B cell (primary cell): ENCODE data around the gene GPR173. TPM values are rescaled to one million over a fixed set of nuclear protein-coding genes. Genes with fewer than 3 reads are reported as not detected.

ENCODE experiments used
- ATAC-seq: fragments of 200-7000 bp; cut with Tn5 transposase; one replicate; pipeline ENCODE4 v1.10.0; 2021; ENCODE audit warnings: low read depth, mild to moderate bottlenecking, moderate number of reproducible peaks, moderate library complexity
- CTCF ChIA-PET: fragments of 350-600 bp; sonication (Branson Sonifier 250); formaldehyde crosslinking; loops from one replicate; lab custom pipeline; 2021; ENCODE audit warnings: antibody characterized with exemption, inconsistent platforms; lab: Charles Lee
- POLR2A ChIA-PET: fragments of 350-600 bp; sonication (Branson Sonifier 250); formaldehyde crosslinking; loops from one replicate; lab custom pipeline; 2021; ENCODE audit warnings: antibody characterized with exemption; lab: Charles Lee
- DNase-seq: peaks from one replicate; pipeline ENCODE4 v3.0.0; 2013
- H2AFZ ChIP-seq: 2 replicates; pipeline ENCODE4 v1.6.1; 2012; ENCODE audit warnings: mild to moderate bottlenecking, low read depth, low read length; ENCODE audit not compliant: insufficient read depth, poor library complexity, severe bottlenecking
- H3K27ac ChIP-seq, 2 donors: 1 replicate in 1 of 2; 2 replicates in 1 of 2; pipeline ENCODE4 v1.5.1; 2012 to 2013; ENCODE audit warnings: low read length in 2 of 2, mild to moderate bottlenecking in 2 of 2, moderate library complexity in 1 of 2
- H3K27me3 ChIP-seq, 4 experiments: fragments of 200-600 bp in 1 of 4; sonication (generic) in 1 of 4; replicated peaks in 1 of 4; 1 replicate in 2 of 4; 2 replicates in 2 of 4; pipeline versions ENCODE4 v1.6.1 to v1.7.0; 2013 to 2016; ENCODE audit warnings: low read length in 3 of 4, mild to moderate bottlenecking in 2 of 4, mixed read lengths in 1 of 4, moderate library complexity in 1 of 4; ENCODE audit not compliant: insufficient read depth in 4 of 4, control insufficient read depth in 3 of 4; ENCODE audit errors: control extremely low read depth in 1 of 4
- H3K36me3 ChIP-seq, 2 experiments: replicated peaks in 1 of 2; 1 replicate in 1 of 2; 2 replicates in 1 of 2; pipeline versions ENCODE4 v1.6.1 to v1.7.1; 2013; ENCODE audit warnings: low read length in 1 of 2; ENCODE audit not compliant: insufficient read depth in 2 of 2, control insufficient read depth in 1 of 2; ENCODE audit errors: control extremely low read depth in 1 of 2, extremely low read depth in 1 of 2
- H3K4me1 ChIP-seq, 2 donors: fragments of 200-600 bp in 1 of 2; sonication (generic) in 1 of 2; 1 replicate in 1 of 2; 2 replicates in 1 of 2; pipeline versions ENCODE4 v1.5.1 to v1.6.1; 2013 to 2017; ENCODE audit warnings: low read length in 2 of 2; ENCODE audit not compliant: control insufficient read depth in 2 of 2, insufficient read depth in 2 of 2
- H3K4me2 ChIP-seq: replicated peaks from 2 replicates; pipeline ENCODE3; 2012; ENCODE audit warnings: mild to moderate bottlenecking, low read depth, low read length; ENCODE audit not compliant: poor library complexity, severe bottlenecking
- H3K4me3 ChIP-seq, 5 experiments: fragments of 200-600 bp in 1 of 5; sonication (generic) in 1 of 5; 1 replicate in 3 of 5; 2 replicates in 2 of 5; pipeline versions ENCODE4 v1.5.1 to v1.7.0; 2011 to 2016; ENCODE audit warnings: low read length in 4 of 5, mild to moderate bottlenecking in 4 of 5, low read depth in 2 of 5, control low read depth in 1 of 5, moderate library complexity in 1 of 5; ENCODE audit not compliant: insufficient read depth in 1 of 5; ENCODE audit errors: control extremely low read depth in 1 of 5, extremely low read depth in 1 of 5
- H3K79me2 ChIP-seq: fragments of 200-600 bp; sonication (generic); one replicate; pipeline ENCODE4 v1.6.0; 2016; ENCODE audit warnings: low read length; ENCODE audit not compliant: control insufficient read depth, insufficient read depth
- H3K9ac ChIP-seq: fragments of 200-600 bp; sonication (generic); 2 replicates; pipeline ENCODE4 v1.6.1; 2017; ENCODE audit warnings: mild to moderate bottlenecking, low read length, moderate library complexity
- H3K9me3 ChIP-seq, 3 donors: one replicate each; pipeline versions ENCODE4 v1.6.1 to v1.7.1; 2013; ENCODE audit warnings: low read length in 2 of 3; ENCODE audit not compliant: control insufficient read depth in 2 of 3, insufficient read depth in 1 of 3; ENCODE audit errors: control extremely low read depth in 1 of 3
- H4K20me1 ChIP-seq: 2 replicates; pipeline ENCODE4 v1.6.0; 2012; ENCODE audit warnings: mild to moderate bottlenecking, low read length; ENCODE audit not compliant: insufficient read depth, control insufficient read depth, poor library complexity, severe bottlenecking
- H3K27ac Mint-ChIP-seq: one replicate; pipeline ENCODE4 v1.8.0; 2021; ENCODE audit warnings: mixed read lengths
- H3K27me3 Mint-ChIP-seq: one replicate; pipeline ENCODE4 v1.8.0; 2021; ENCODE audit warnings: mixed read lengths
- H3K4me1 Mint-ChIP-seq: one replicate; pipeline ENCODE4 v1.8.0; 2021; ENCODE audit warnings: mixed read lengths
- H3K4me3 Mint-ChIP-seq: one replicate; pipeline ENCODE4 v1.8.0; 2021; ENCODE audit warnings: mixed read lengths
- H3K9me3 Mint-ChIP-seq: one replicate; pipeline ENCODE4 v1.8.0; 2022; ENCODE audit warnings: mixed read lengths; ENCODE audit not compliant: insufficient read depth
- CTCF ChIP-seq: fragments of 200-600 bp; IDR thresholded peaks from one replicate; pipeline ENCODE4 v1.8.0; 2022; ENCODE audit warnings: antibody characterized with exemption, mild to moderate bottlenecking
- EZH2 ChIP-seq: IDR thresholded peaks from 2 replicates; pipeline ENCODE4 v1.6.1; 2012; ENCODE audit warnings: borderline replicate concordance, low read depth, mild to moderate bottlenecking, moderate library complexity, low read length; ENCODE audit not compliant: insufficient read depth, poor library complexity, severe bottlenecking
- WGBS: methylation state at CpG from one replicate; pipeline ENCODE4 v1.1.5; 2013; ENCODE audit warnings: missing lambda C conversion rate; ENCODE audit not compliant: insufficient coverage; 5-methylcytosine and 5-hydroxymethylcytosine counted together
- intact Hi-C: fragments of 100-400 bp; cut with micrococcal nuclease; formaldehyde crosslinking; loops from one replicate; pipeline ENCODE4 v1.10.0; 2022
- polyA plus RNA-seq: library from polyadenylated mRNA; depleted of rRNA; stranded (reverse); fragments of >200 nt; gene quantifications from 2 replicates; pipeline ENCODE4 v1.2.3, GENCODE V29; 2012
- total RNA-seq, 2 donors: library from RNA; stranded (reverse); fragments of 120-200 nt in 1 of 2; gene quantifications; 1 replicate in 1 of 2; 2 replicates in 1 of 2; pipeline versions ENCODE4 v1.2.3 to v1.2.4, GENCODE V29; 2013 to 2022

Gene GPR173
- total and polyA plus RNA-seq, 2 donors (not counting 1 experiment from before 2014, with no cell fraction given): 0.12 TPM; not detected in 1

- DNase-seq (no peak), ATAC-seq (no peak)
- Histone ChIP-seq H3K9ac (no peak overlapping the region), H3K27ac (no peak overlapping the region), H3K4me2 (no peak overlapping the region), H3K4me1 (no peaks in the 10 kb centered on the region), H3K79me2 (no peaks in the 10 kb centered on the region), H3K27me3 (peaks cover 0 to 3% (median 0%) of the 10 kb centered on the region in 4 experiments), H2AFZ (no peak overlapping the region), H3K9me3 (no peaks in the 10 kb centered on the region), H3K4me3 (no peak overlapping the region), H3K36me3 (no peaks in the 10 kb centered on the region), H4K20me1 (no peaks in the 10 kb centered on the region)
- Mint-ChIP-seq H3K27ac (no peak overlapping the region), H3K4me3 (no peak overlapping the region), H3K27me3 (peaks cover 3% of the 10 kb centered on the region), H3K4me1 (no peaks in the 10 kb centered on the region), H3K9me3 (no peaks in the 10 kb centered on the region)
- ChIA-PET POLR2A (no interaction called here), CTCF (no interaction called here)
- intact Hi-C loops: no loop called here
- TF ChIP-seq CTCF: no peak
- TF ChIP-seq EZH2: no peak
- WGBS: no CpG with 5 or more reads among the region's 1 CpG
Observed at GRCh38 chrX:53009032-53009431, 39.6 kb upstream of the GPR173 start.

- H3K36me3 ChIP-seq: no peaks in the 10 kb centered on the region
- Mint-ChIP-seq H3K27me3 (peaks cover 3% of the 10 kb centered on the region), H3K4me3 (no peak overlapping the region), H3K4me1 (no peaks in the 10 kb centered on the region), H3K9me3 (no peaks in the 10 kb centered on the region), H3K27ac (no peak overlapping the region)
- ChIA-PET POLR2A (no interaction called here), CTCF (no interaction called here)
- no peak overlapping the region for H3K4me2 ChIP-seq
- no peak overlapping the region for H3K9ac ChIP-seq
- no peak overlapping the region for H3K4me3 ChIP-seq
- DNase-seq: no peak
- H3K4me1 ChIP-seq: no peaks in the 10 kb centered on the region
- ATAC-seq: no peak
- H3K9me3 ChIP-seq: no peaks in the 10 kb centered on the region
- TF ChIP-seq EZH2: no peak
- TF ChIP-seq CTCF: no peak
- 100% methylated on average over 1 of the region's 1 CpG for WGBS
- H3K27me3 ChIP-seq: no peaks in the 10 kb centered on the region
- H2AFZ ChIP-seq: no peak overlapping the region
- intact Hi-C loops: no loop called here
- H3K27ac ChIP-seq: no peak overlapping the region
- no peaks in the 10 kb centered on the region for H3K79me2 ChIP-seq
- H4K20me1 ChIP-seq: no peaks in the 10 kb centered on the region
Observed at GRCh38 chrX:53013291-53013690, 35.3 kb upstream of the GPR173 start.
